ENCODE data around the gene POLR2M.

DNA sequence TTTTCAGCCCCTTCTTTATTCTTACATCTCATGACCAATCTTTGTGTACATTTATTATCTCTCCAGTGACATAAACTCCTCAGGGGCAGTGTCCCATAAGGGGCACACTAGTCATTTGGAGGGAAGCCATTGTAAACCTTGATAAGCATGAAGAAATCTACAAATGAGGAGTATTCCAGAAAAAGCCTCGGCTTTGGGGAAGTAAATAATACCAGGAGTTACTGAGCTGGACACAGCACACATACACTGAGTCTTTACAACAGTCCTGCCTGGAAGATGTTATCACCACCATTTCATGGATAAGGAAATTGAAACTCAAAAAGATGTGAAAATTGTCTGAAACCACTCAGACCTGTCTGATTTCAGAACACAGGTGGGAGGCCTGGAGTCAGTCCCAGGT, 15.4 kb upstream of the POLR2M start:
- TF ChIP-seq GATAD2B (conservative IDR thresholded peaks at IDR 0.05; ENCODE audit: low read depth) (no peak), NRF1 (conservative IDR thresholded peaks at IDR 0.05; ENCODE audit: low read depth, low read length) (no peak), FOXM1 (IDR thresholded peaks at IDR 0.05; ENCODE audit: low read depth, low read length) (no peak), ZNF217 (IDR thresholded peaks at IDR 0.05) (no peak), SMARCA5 (IDR thresholded peaks at IDR 0.05) (no peak), BMI1 (IDR thresholded peaks at IDR 0.05; ENCODE audit: borderline replicate concordance) (no peak), POLR2A (IDR thresholded peaks at IDR 0.05; ENCODE audit: low read depth, low read length) (no peak), EZH2 (IDR thresholded peaks at IDR 0.05; ENCODE audit: borderline replicate concordance, control insufficient read depth, low read depth, low read length) (no peak), RFX5 (IDR thresholded peaks at IDR 0.05; ENCODE audit: low read depth, low read length) (no peak)
- TF ChIP-seq, protein P1, sequence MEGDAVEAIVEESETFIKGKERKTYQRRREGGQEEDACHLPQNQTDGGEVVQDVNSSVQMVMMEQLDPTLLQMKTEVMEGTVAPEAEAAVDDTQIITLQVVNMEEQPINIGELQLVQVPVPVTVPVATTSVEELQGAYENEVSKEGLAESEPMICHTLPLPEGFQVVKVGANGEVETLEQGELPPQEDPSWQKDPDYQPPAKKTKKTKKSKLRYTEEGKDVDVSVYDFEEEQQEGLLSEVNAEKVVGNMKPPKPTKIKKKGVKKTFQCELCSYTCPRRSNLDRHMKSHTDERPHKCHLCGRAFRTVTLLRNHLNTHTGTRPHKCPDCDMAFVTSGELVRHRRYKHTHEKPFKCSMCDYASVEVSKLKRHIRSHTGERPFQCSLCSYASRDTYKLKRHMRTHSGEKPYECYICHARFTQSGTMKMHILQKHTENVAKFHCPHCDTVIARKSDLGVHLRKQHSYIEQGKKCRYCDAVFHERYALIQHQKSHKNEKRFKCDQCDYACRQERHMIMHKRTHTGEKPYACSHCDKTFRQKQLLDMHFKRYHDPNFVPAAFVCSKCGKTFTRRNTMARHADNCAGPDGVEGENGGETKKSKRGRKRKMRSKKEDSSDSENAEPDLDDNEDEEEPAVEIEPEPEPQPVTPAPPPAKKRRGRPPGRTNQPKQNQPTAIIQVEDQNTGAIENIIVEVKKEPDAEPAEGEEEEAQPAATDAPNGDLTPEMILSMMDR (IDR thresholded peaks at IDR 0.05 in 2 of 3, conservative IDR thresholded peaks at IDR 0.05 in 1 of 3; ENCODE audit: control insufficient read depth in 2 of 3, extremely low read depth in 1 of 3, insufficient read depth in 1 of 3, low read depth in 3 of 3, low read length in 3 of 3): no peak
- TF ChIP-seq, protein P2, sequence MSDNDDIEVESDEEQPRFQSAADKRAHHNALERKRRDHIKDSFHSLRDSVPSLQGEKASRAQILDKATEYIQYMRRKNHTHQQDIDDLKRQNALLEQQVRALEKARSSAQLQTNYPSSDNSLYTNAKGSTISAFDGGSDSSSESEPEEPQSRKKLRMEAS (IDR thresholded peaks at IDR 0.05; ENCODE audit: low read depth, low read length): no peak
- TF ChIP-seq, protein P3, sequence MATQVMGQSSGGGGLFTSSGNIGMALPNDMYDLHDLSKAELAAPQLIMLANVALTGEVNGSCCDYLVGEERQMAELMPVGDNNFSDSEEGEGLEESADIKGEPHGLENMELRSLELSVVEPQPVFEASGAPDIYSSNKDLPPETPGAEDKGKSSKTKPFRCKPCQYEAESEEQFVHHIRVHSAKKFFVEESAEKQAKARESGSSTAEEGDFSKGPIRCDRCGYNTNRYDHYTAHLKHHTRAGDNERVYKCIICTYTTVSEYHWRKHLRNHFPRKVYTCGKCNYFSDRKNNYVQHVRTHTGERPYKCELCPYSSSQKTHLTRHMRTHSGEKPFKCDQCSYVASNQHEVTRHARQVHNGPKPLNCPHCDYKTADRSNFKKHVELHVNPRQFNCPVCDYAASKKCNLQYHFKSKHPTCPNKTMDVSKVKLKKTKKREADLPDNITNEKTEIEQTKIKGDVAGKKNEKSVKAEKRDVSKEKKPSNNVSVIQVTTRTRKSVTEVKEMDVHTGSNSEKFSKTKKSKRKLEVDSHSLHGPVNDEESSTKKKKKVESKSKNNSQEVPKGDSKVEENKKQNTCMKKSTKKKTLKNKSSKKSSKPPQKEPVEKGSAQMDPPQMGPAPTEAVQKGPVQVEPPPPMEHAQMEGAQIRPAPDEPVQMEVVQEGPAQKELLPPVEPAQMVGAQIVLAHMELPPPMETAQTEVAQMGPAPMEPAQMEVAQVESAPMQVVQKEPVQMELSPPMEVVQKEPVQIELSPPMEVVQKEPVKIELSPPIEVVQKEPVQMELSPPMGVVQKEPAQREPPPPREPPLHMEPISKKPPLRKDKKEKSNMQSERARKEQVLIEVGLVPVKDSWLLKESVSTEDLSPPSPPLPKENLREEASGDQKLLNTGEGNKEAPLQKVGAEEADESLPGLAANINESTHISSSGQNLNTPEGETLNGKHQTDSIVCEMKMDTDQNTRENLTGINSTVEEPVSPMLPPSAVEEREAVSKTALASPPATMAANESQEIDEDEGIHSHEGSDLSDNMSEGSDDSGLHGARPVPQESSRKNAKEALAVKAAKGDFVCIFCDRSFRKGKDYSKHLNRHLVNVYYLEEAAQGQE (IDR thresholded peaks at IDR 0.05; ENCODE audit: low read depth, low read length): no peak
- TF ChIP-seq, protein P4, sequence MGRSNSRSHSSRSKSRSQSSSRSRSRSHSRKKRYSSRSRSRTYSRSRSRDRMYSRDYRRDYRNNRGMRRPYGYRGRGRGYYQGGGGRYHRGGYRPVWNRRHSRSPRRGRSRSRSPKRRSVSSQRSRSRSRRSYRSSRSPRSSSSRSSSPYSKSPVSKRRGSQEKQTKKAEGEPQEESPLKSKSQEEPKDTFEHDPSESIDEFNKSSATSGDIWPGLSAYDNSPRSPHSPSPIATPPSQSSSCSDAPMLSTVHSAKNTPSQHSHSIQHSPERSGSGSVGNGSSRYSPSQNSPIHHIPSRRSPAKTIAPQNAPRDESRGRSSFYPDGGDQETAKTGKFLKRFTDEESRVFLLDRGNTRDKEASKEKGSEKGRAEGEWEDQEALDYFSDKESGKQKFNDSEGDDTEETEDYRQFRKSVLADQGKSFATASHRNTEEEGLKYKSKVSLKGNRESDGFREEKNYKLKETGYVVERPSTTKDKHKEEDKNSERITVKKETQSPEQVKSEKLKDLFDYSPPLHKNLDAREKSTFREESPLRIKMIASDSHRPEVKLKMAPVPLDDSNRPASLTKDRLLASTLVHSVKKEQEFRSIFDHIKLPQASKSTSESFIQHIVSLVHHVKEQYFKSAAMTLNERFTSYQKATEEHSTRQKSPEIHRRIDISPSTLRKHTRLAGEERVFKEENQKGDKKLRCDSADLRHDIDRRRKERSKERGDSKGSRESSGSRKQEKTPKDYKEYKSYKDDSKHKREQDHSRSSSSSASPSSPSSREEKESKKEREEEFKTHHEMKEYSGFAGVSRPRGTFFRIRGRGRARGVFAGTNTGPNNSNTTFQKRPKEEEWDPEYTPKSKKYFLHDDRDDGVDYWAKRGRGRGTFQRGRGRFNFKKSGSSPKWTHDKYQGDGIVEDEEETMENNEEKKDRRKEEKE (IDR thresholded peaks at IDR 0.05): no peak
